ENCODE measurements around the gene BTBD10.
"Not testable (repeated sequence)": the region's sequence is repeated elsewhere in the genome, so short reads cannot be mapped to it uniquely, and the experiment has no call there.

The BTBD10 gene

GRCh38 chr11:13462311-13462900 lies 616 bp downstream of the BTBD10 start:
- no peak for TF ChIP-seq ZNF274 (IDR thresholded peaks at IDR 0.05; ENCODE audit: low read depth, low read length)
- peak overlapping the region; percentile 79 for H3K4me3 ChIP-seq (ENCODE audit: low read length)

GRCh38 chr11:13461291-13461690 lies 1.7 kb downstream of the BTBD10 start:
- no peak for TF ChIP-seq ZNF274 (IDR thresholded peaks at IDR 0.05; ENCODE audit: low read depth, low read length)
- H3K4me3 ChIP-seq (ENCODE audit: low read length): peak overlapping the region; percentile 23; the same call in 1 of the 2 replicates

DNA sequence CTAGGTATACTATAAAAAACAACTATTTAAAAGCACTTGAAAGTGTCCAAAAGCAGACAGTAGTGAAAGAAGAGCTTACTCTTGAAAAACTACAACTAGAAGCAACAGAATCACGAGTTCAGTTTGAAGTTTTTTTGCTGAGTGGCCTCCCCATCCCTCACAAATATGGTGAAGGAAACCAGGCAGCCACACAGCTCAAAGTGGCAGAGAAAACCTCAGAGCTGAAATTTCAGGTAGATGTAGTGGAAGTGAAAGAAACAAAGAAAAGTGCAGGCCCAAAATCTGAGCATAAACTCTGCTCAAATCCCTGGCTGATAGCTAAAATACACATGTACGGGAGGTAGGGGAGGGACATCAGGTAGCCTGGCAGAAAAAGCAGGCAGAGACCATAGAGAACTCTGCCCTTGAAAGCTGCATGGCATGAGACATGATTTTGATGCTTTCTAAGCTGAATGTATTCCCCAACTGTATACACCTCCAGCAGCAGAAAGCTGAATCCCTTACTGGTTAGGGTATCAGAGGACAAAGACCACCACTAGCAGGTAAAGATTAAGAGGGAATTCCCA lies 12.1 kb downstream of the BTBD10 start:
- TF ChIP-seq ZNF274 (IDR thresholded peaks at IDR 0.05; ENCODE audit: low read depth, low read length): no peak
- no peak overlapping the region for H3K4me3 ChIP-seq (ENCODE audit: low read length)

GRCh38 chr11:13449522-13449921 lies 13.5 kb downstream of the BTBD10 start:
- no peak overlapping the region for H3K4me3 ChIP-seq (ENCODE audit: low read length)
- TF ChIP-seq ZNF274 (IDR thresholded peaks at IDR 0.05; ENCODE audit: low read depth, low read length): no peak

- TF ChIP-seq ZNF274 (IDR thresholded peaks at IDR 0.05; ENCODE audit: low read depth, low read length): no peak
- H3K4me3 ChIP-seq (ENCODE audit: low read length): no peak overlapping the region
These were observed 14.1 kb downstream of the BTBD10 start for GRCh38 chr11:13448876-13449275.

- TF ChIP-seq ZNF274 (IDR thresholded peaks at IDR 0.05; ENCODE audit: low read depth, low read length): no peak
- H3K4me3 ChIP-seq (ENCODE audit: low read length): no peak overlapping the region
These were observed 16.6 kb downstream of the BTBD10 start for GRCh38 chr11:13446444-13446843.

DNA sequence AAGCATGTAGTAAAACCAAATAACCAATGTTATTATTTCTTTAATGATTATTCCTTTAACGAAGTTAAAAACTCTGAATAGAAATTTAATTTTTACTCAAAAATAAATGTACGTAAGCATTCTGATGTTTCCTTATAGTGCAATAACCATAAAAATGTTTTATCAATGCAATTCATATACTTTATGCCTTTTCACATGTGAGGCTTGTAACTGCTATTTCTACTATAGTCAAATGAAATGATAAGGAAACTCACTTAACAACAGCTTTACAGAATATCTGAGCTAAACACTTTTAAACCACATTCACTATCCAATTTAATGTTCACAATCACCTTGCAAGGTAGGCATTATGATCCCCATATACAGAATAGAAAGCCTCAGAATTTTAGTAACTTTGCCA lies 17.4 kb downstream of the BTBD10 start:
- no peak overlapping the region for H3K4me3 ChIP-seq (ENCODE audit: low read length)
- no peak for TF ChIP-seq ZNF274 (IDR thresholded peaks at IDR 0.05; ENCODE audit: low read depth, low read length)

DNA sequence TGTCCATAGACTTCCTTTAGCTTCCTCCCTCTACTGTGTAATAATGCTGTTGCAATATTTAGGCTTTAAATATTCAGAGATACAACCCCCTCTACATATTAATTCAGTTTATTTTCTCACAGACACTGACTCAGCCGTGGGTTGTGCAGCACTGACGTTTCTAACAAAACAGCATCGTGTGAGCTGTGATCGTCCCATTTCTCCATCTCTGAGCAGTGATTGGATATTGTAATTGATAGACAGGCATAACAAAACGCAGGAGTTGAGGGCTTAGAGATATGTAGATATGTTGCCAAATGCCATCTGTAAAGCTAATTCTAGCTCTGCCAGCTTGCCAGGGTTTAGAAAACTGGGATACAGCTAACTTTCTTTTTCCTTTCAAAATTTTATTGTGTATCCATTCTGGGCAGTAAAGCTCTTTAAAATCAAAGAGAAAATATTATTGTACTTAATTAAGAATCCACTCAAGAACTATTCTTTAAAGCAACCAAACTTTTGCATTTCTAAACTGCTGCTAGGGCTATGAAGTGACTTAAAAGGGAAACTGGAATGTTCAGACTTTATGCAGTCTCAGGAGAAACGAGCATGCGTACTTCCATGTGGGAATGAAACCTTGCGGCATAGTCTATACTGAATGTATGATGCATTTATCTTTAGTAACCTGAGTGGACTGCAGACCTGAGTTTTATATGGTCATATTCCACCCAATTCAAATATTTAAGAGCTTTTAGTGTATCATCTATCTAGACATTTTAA lies 22.7 kb downstream of the BTBD10 start:
- H3K4me3 ChIP-seq (ENCODE audit: low read length): no peak overlapping the region
- no peak for TF ChIP-seq ZNF274 (IDR thresholded peaks at IDR 0.05; ENCODE audit: low read depth, low read length)

DNA sequence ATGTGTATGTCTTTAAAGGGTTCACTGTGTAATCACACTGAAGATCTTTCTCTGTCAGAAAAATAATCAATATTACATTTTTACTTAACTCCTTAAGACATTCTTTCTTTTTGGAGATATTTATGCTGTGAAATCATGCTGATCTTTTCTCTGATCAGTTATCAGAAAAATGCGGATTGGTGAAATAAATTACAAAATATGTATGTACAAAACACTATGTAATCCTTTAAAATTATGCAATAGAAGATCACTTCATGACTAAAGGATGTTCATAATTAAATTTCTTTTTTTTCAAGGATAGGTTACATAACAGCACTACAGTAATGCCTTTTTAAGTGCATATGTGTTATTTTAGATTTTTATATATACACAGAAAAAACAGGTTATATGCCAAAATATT lies 24.7 kb downstream of the BTBD10 start:
- TF ChIP-seq ZNF274 (IDR thresholded peaks at IDR 0.05; ENCODE audit: low read depth, low read length): no peak
- H3K4me3 ChIP-seq (ENCODE audit: low read length): no peak overlapping the region

- H3K4me3 ChIP-seq (ENCODE audit: low read length): not testable (repeated sequence)
These were observed 26.2 kb downstream of the BTBD10 start for GRCh38 chr11:13436836-13437235.

DNA sequence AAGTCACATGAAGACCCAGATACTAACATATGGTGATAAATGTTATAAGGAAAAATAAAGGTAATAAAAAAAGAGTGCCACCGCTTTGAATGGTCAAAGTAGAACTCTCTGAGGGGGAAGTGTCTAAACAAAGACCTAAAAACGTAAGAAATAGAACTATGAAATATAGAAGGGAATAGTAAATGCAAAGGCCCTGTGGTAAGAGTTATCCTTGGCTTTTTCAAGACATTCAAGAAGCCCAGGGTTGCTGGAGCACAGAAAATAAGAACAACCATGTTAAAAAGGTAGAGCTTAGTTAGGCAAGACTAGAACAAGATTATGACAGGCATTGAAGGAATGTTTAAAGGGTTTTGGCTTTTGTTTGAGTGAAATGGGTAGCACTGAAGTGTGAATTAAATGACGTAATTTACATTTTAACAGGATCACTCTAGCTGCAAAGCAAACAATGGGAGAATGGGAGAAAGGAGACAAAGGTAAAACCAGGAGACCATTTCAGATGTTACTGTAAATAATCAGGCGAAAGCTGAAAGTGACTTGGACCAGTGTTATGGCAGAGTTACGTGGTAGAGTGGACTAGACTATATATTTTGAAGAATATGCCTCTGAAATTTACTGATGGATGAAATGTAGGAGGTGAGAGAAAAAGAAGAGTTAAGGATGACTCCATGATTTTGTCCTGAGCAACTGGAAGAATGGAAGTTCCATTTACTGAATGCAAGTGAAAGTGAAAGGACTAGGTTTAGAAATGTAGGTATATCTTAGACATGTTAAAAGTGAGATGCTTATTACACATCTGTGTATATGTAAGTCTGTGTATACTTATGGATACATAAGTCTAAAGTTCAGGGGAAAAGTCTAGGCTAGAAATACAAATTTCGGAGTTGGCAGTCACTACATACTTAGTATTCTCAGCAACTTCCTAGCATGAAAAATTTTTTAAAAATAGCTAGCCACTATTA lies 28.5 kb downstream of the BTBD10 start:
- no peak overlapping the region for H3K4me3 ChIP-seq (ENCODE audit: low read length)
- no peak for TF ChIP-seq ZNF274 (IDR thresholded peaks at IDR 0.05; ENCODE audit: low read depth, low read length)

DNA sequence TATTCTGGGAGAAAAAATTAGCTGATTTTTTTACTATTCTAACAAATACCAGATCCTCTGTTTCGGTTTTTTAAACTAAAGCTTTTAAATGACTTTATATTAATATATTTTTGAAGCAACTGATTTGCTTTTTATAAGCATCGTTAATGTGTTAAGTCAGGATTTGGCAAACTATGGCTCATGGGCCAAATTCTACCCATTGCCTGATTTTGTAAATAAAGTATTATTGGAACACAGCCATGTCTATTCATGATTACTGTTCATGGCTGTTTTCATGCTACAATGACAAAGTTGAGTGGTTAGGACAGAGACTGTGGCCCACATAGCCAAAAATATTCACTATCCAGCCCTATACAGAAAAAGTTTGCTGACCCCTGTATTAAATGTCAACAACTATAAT lies 29.6 kb downstream of the BTBD10 start:
- TF ChIP-seq ZNF274 (IDR thresholded peaks at IDR 0.05; ENCODE audit: low read depth, low read length): no peak

DNA sequence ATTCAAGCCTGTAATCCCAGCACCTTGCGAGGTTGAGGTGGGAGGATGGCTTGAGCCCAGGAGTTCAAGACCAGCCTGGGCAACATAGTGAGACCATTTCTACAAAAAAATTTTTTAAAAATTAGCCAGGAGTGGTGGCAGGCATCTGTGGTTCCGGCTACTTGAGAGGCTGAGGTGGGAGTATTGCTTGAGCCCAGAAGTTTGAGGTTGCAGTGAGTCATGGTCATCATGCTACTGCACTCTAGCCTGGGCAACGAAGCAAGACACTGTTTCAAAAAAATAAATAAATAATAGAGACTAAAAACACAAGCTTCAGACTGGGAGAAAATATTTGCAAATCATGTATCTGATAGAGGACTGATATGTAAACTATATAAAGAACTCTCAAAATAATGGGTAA lies 33.2 kb downstream of the BTBD10 start:
- no peak overlapping the region for H3K4me3 ChIP-seq (ENCODE audit: low read length)
- TF ChIP-seq ZNF274 (IDR thresholded peaks at IDR 0.05; ENCODE audit: low read depth, low read length): no peak

More for the DNA sequence above, 29.6 kb downstream of the BTBD10 start:
- no peak overlapping the region for H3K4me3 ChIP-seq (ENCODE audit: low read length)

DNA sequence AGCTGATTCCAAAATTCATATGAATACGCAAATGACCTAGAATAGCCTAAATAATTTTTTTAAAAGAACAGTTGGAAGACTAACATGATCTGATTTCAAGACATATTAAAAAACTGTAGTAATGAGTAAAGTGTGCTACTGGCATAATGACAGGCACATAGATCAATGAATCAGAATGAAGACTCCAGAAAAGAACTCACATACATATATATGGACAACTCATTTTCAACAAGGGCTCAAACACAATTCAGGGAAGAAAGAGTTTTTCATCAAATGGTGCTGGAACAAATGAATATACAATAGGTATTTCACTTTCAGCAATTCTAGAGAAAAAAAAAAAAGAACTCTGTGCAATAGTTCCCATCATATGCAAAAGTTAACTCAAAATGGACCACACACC lies 33.7 kb downstream of the BTBD10 start:
- TF ChIP-seq ZNF274 (IDR thresholded peaks at IDR 0.05; ENCODE audit: low read depth, low read length): no peak
- no peak overlapping the region for H3K4me3 ChIP-seq (ENCODE audit: low read length)
